HCT116 (cell line): Measurements from ENCODE around the gene NR2F1-AS1. TPM values are rescaled to one million over a fixed set of nuclear protein-coding genes. Genes with fewer than 3 reads are reported as not detected.

Experiments used
- ATAC-seq: fragments of 200-7000 bp; cut with Tn5 transposase; 2 replicates; pipeline ENCODE4 v1.9.1; 2020; ENCODE audit warnings: mild to moderate bottlenecking, moderate library complexity
- BruUV-seq: library from RNA; stranded (reverse); fragments of 400-500 nt; replicated peaks from 2 replicates; lab custom pipeline; 2021; lab: Mats Ljungman, UMichigan
- CTCF ChIA-PET: fragments of 300-600 bp; sonication (Branson Sonifier 250); formaldehyde crosslinking; loops from one replicate; lab custom pipeline; 2021; ENCODE audit warnings: antibody characterized with exemption; lab: Charles Lee
- POLR2A ChIA-PET: fragments of 300-600, 350-600 bp; sonication (Branson Sonifier 250); formaldehyde crosslinking; loops from one replicate; lab custom pipeline; 2021; ENCODE audit warnings: antibody characterized with exemption; lab: Charles Lee
- RAD21 ChIA-PET, 2 experiments: fragments of 300-600 bp; sonication (Branson Sonifier 250); formaldehyde crosslinking; loops; one replicate each; lab custom pipeline; 2023; ENCODE audit warnings: low total read pairs in 2 of 2; ENCODE audit not compliant: uncharacterized antibody in 2 of 2, unreplicated experiment in 2 of 2, low non-redundant PET in 1 of 2; lab: Charles Lee
- DNase-seq: peaks from one replicate; pipeline ENCODE4 v3.0.0-alpha.2; 2010; ENCODE audit warnings: low read depth, low spot score
- H2AFZ ChIP-seq: fragments of 200-600 bp; shearing (Covaris generic), sonication (generic); 2 replicates; pipeline ENCODE4 v1.6.1; 2017; ENCODE audit warnings: low read depth, mixed run types, mixed read lengths, antibody characterized with exemption, low read length; ENCODE audit not compliant: poor library complexity, severe bottlenecking
- H3K27ac ChIP-seq: 2 replicates; pipeline ENCODE4 v1.5.1; 2012; ENCODE audit warnings: low read depth, low read length
- H3K27me3 ChIP-seq: fragments of 200-600 bp; sonication (generic); 2 replicates; pipeline ENCODE4 v1.6.1; 2016; ENCODE audit warnings: mixed run types, low read length, mixed read lengths; ENCODE audit not compliant: insufficient read depth
- H3K36me3 ChIP-seq, 2 experiments: fragments of 200-500 bp in 1 of 2; fragments of 200-600 bp in 1 of 2; sonication (Bioruptor generic) in 1 of 2; sonication (generic) in 1 of 2; 2 replicates each; pipeline versions ENCODE4 v1.5.1 to v1.6.1; 2014 to 2016; ENCODE audit warnings: low read length in 2 of 2, inconsistent platforms in 1 of 2, mixed read lengths in 1 of 2, mixed run types in 1 of 2; ENCODE audit not compliant: insufficient read depth in 2 of 2, control insufficient read depth in 1 of 2
- H3K4me1 ChIP-seq, 2 experiments: fragments of 200-600 bp in 1 of 2; sonication (generic) in 1 of 2; 2 replicates each; pipeline versions ENCODE4 v1.5.1 to v1.6.1; 2012 to 2017; ENCODE audit warnings: low read length in 2 of 2, inconsistent platforms in 1 of 2, mild to moderate bottlenecking in 1 of 2, mixed read lengths in 1 of 2, mixed run types in 1 of 2, moderate library complexity in 1 of 2; ENCODE audit not compliant: insufficient read depth in 2 of 2, control insufficient read depth in 1 of 2
- H3K4me2 ChIP-seq: fragments of 200-600 bp; sonication (generic); 2 replicates; pipeline ENCODE4 v1.6.1; 2017; ENCODE audit warnings: mixed run types, low read length, mixed read lengths
- H3K4me3 ChIP-seq, 2 experiments: fragments of 200-600 bp in 1 of 2; sonication (generic) in 1 of 2; replicated peaks in 1 of 2; 2 replicates each; pipeline ENCODE4 v1.5.1; 2011 to 2016; ENCODE audit warnings: low read length in 2 of 2, control low read depth in 1 of 2, low read depth in 1 of 2, mild to moderate bottlenecking in 1 of 2, mixed read lengths in 1 of 2, mixed run types in 1 of 2
- H3K79me2 ChIP-seq: fragments of 200-600 bp; sonication (generic); 2 replicates; pipeline ENCODE4 v1.6.1; 2017; ENCODE audit warnings: mild to moderate bottlenecking, mixed run types, low read length, moderate library complexity, mixed read lengths; ENCODE audit not compliant: insufficient read depth
- H3K9ac ChIP-seq: fragments of 200-600 bp; sonication (generic); 2 replicates; pipeline ENCODE4 v1.6.1; 2016; ENCODE audit warnings: low read length, mixed read lengths
- H3K9me2 ChIP-seq: fragments of 200-600 bp; sonication (generic), shearing (Covaris generic); 2 replicates; pipeline ENCODE4 v1.6.1; 2017; ENCODE audit warnings: mixed run types, mild to moderate bottlenecking, moderate library complexity; ENCODE audit not compliant: insufficient read depth
- H3K9me3 ChIP-seq, 2 experiments: fragments of 200-500 bp in 1 of 2; fragments of 200-600 bp in 1 of 2; sonication (Bioruptor generic) in 1 of 2; sonication (generic) in 1 of 2; 2 replicates each; pipeline ENCODE4 v1.6.1; 2014 to 2017; ENCODE audit warnings: low read length in 2 of 2, mixed read lengths in 2 of 2, inconsistent platforms in 1 of 2, low read depth in 1 of 2, mild to moderate bottlenecking in 1 of 2, mixed run types in 1 of 2, moderate library complexity in 1 of 2; ENCODE audit not compliant: control insufficient read depth in 1 of 2, insufficient read depth in 1 of 2
- H4K20me1 ChIP-seq: fragments of 200-600 bp; sonication (generic), shearing (Covaris generic); 2 replicates; pipeline ENCODE4 v1.6.1; 2017; ENCODE audit warnings: mixed run types, mild to moderate bottlenecking, moderate library complexity; ENCODE audit not compliant: insufficient read depth
- CBX3 ChIP-seq: IDR thresholded peaks from 2 replicates; pipeline ENCODE4 v1.6.1; 2012; ENCODE audit warnings: low read depth
- CEBPB ChIP-seq: IDR thresholded peaks from 2 replicates; pipeline ENCODE4 v1.6.1; 2012; ENCODE audit warnings: low read depth
- EGR1 ChIP-seq: IDR thresholded peaks from 2 replicates; pipeline ENCODE4 v1.6.1; 2012; ENCODE audit warnings: low read depth
- EZH2 ChIP-seq: fragments of 200-600 bp; sonication (generic); IDR thresholded peaks from 2 replicates; pipeline ENCODE4 v1.6.1; 2017; ENCODE audit warnings: antibody characterized with exemption, mixed run types
- EZH2phosphoT487 ChIP-seq: fragments of 200-600 bp; IDR thresholded peaks from 2 replicates; pipeline ENCODE4 v1.6.1; 2018; ENCODE audit warnings: antibody characterized with exemption, borderline replicate concordance
- FOSL1 ChIP-seq: IDR thresholded peaks from 2 replicates; pipeline ENCODE4 v1.6.1; 2012; ENCODE audit warnings: low read depth
- POLR2AphosphoS5 ChIP-seq: IDR thresholded peaks from 2 replicates; pipeline ENCODE4 v1.6.1; 2011; ENCODE audit warnings: mild to moderate bottlenecking, low read depth, low read length, moderate library complexity
- RAD21 ChIP-seq: IDR thresholded peaks from 2 replicates; pipeline ENCODE4 v1.6.1; 2012; ENCODE audit warnings: low read depth, mild to moderate bottlenecking
- SIN3A ChIP-seq: IDR thresholded peaks from 2 replicates; pipeline ENCODE4 v1.6.1; 2012; ENCODE audit warnings: low read depth
- SP1 ChIP-seq: IDR thresholded peaks from 2 replicates; pipeline ENCODE4 v1.6.1; 2012; ENCODE audit warnings: low read depth
- TCF7L2 ChIP-seq: IDR thresholded peaks from 2 replicates; pipeline ENCODE4 v1.7.0; 2011; ENCODE audit warnings: borderline replicate concordance, inconsistent platforms; ENCODE audit not compliant: insufficient read depth, insufficient read length; ENCODE audit errors: extremely low read depth
- YY1 ChIP-seq: IDR thresholded peaks from 2 replicates; pipeline ENCODE4 v1.6.1; 2011; ENCODE audit warnings: low read length, low read depth, moderate library complexity, mild to moderate bottlenecking; ENCODE audit not compliant: insufficient replicate concordance; ENCODE audit errors: extremely low read depth
- ZFX ChIP-seq: fragments of 450-650 bp; IDR thresholded peaks from 2 replicates; pipeline ENCODE4 v1.6.1; 2017
- ZNF274 ChIP-seq: fragments of 200-500 bp; sonication (Bioruptor generic); IDR thresholded peaks from 2 replicates; pipeline ENCODE4 v1.6.1; 2014; ENCODE audit warnings: mild to moderate bottlenecking, low read depth, low read length, inconsistent platforms
- intact Hi-C: fragments of 100-400 bp; cut with micrococcal nuclease; formaldehyde crosslinking; loops from 2 replicates; pipeline ENCODE4 v1.10.0; 2022
- total RNA-seq: library from RNA; stranded (reverse); gene quantifications from one replicate; pipeline ENCODE4 v1.2.1, GENCODE V29; 2021; ENCODE audit not compliant: unreplicated experiment
- TF ChIP-seq, protein P1 (sequence below): IDR thresholded peaks from 2 replicates; pipeline ENCODE4 v1.6.1; 2012; ENCODE audit warnings: low read depth
- TF ChIP-seq, protein P2 (sequence below): IDR thresholded peaks from 2 replicates; pipeline ENCODE4 v1.6.1; 2012
- TF ChIP-seq, protein P3 (sequence below): IDR thresholded peaks from 2 replicates; pipeline ENCODE4 v1.6.1; 2012
- TF ChIP-seq, protein P4 (sequence below): IDR thresholded peaks from 2 replicates; pipeline ENCODE4 v1.6.1; 2011; ENCODE audit warnings: mild to moderate bottlenecking, low read length, moderate library complexity; ENCODE audit not compliant: insufficient replicate concordance; ENCODE audit errors: extremely low read depth

The NR2F1-AS1 gene
- total RNA-seq, 1 experiment from 2014 or later, result 20.1 TPM

DNA sequence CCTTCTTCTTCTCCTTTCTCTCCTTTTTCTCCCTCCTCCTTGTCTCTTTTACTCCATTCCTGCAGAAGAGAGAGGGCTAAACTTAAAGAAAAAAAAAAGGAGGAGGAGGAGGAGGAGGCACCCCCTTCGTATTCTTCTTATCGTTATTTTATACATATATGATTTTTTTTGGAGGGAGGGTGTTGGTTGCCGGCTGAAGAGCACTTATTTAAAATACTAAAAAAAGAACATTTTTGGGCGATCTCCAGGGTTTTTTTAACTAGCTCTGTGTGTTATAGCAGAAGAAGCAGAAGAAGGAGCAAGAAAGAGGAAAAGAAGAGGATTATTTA, 2.4 kb upstream of the NR2F1-AS1 start (continued):
- TF ChIP-seq TCF7L2 (no peak), ZFX (no peak)

DNA sequence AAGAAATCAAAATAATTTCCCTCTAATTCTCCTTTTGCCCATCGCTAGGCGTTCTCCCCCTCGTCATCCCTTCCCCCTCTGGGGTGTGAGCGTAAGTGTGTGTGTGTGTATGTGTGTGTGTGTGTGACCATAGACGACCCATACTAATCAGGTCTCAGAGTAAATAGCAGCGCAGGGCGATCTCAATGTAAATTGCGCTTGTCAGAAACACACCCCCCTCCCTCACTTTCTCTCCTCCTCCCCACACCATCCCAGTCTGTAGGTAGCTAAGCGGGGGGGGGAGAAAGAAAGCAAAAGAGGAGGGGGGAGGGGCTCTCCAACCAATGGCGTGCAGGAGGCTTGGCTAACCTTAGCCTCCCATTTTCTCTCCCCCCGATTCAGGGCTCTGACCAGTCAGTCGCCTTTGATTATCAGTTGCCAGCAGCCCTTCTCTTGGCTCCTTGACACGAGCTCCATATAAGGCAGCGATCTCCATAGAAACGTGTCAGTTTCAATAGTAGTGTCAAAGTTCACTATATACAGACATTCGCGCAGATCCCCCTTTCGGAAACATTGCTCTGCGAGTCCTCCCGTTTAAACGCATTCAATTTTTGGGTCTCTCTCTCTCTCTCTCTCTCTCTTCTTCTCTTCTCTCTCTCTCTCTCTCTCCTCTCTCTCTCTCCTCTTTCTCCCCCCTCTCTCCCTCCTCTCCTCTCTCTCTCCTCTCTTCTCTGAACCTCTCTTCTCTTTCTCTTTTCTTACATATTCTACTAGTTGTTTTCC, 1.8 kb upstream of the NR2F1-AS1 start, which contains the start of gene NR2F1:
TSS of gene NR2F1 (plus strand) at position 546 of the 762 bp plus-strand sequence. CDS start 1,802 bp downstream, outside the sequence.
- peak within 1 kb of the TSS; percentile 99 for H3K27ac ChIP-seq
- RAD21 ChIA-PET, result interaction anchor here (0.6 to 1.9 kb wide), 7 partner anchors 19 to 1212 kb away, joined by 3 to 13 read pairs (median 3); no protein-coding TSS in a partner anchor
- peak within 1 kb of the TSS; percentile 18 for H2AFZ ChIP-seq
- no peaks in the 10 kb centered on the region for H3K9me3 ChIP-seq
- POLR2A ChIA-PET, result interaction anchor here (0.6 to 1.2 kb wide), 15 partner anchors 9 to 696 kb away, joined by 3 to 11 read pairs (median 4); no protein-coding TSS in a partner anchor
- peak within 1 kb of the TSS; percentile 98 for H3K4me2 ChIP-seq
- DNase-seq (peak; percentile 98), ATAC-seq (peak; percentile 55)
- BruUV-seq, result no TSS peak
- CTCF ChIA-PET, result interaction anchor here (0.6 to 1.5 kb wide), 4 partner anchors 12 to 331 kb away, joined by 3 to 27 read pairs (median 4); no protein-coding TSS in a partner anchor
- peak within 1 kb of the TSS; percentile 66 for H3K9ac ChIP-seq
- peaks cover 20 to 33% of the 10 kb centered on the region in 2 experiments for H3K4me1 ChIP-seq
- H3K4me3 ChIP-seq, result peak within 1 kb of the TSS; percentile 70 to 85
- peaks cover 0 to 13% of the 10 kb centered on the region in 2 experiments; a peak in 1 of 4 replicates for H3K36me3 ChIP-seq
- H3K9me2 ChIP-seq, result no peaks in the 10 kb centered on the region
- no peaks in the 10 kb centered on the region for H3K27me3 ChIP-seq
- no peaks in the 10 kb centered on the region for H4K20me1 ChIP-seq
- H3K79me2 ChIP-seq, result peaks cover 18% of the 10 kb centered on the region
- intact Hi-C loops, result loop anchor here (1.0 to 10.0 kb wide), 7 partner anchors 218 to 1312 kb away; no protein-coding TSS in a partner anchor
- TF ChIP-seq SP1 (peak; percentile 82), TCF7L2 (peak; percentile 34), POLR2AphosphoS5 (peak; percentile 90), EGR1 (peak; percentile 35; the same call in 1 of the 2 replicates), ZFX (no peak), SIN3A (peak; percentile 64), YY1 (peak; percentile 54), ZNF274 (no peak), CBX3 (peak; percentile 80), CEBPB (no peak), EZH2 (no peak), FOSL1 (no peak), RAD21 (no peak; the same call in 1 of the 2 replicates), EZH2phosphoT487 (no peak)
- TF ChIP-seq, protein P1, sequence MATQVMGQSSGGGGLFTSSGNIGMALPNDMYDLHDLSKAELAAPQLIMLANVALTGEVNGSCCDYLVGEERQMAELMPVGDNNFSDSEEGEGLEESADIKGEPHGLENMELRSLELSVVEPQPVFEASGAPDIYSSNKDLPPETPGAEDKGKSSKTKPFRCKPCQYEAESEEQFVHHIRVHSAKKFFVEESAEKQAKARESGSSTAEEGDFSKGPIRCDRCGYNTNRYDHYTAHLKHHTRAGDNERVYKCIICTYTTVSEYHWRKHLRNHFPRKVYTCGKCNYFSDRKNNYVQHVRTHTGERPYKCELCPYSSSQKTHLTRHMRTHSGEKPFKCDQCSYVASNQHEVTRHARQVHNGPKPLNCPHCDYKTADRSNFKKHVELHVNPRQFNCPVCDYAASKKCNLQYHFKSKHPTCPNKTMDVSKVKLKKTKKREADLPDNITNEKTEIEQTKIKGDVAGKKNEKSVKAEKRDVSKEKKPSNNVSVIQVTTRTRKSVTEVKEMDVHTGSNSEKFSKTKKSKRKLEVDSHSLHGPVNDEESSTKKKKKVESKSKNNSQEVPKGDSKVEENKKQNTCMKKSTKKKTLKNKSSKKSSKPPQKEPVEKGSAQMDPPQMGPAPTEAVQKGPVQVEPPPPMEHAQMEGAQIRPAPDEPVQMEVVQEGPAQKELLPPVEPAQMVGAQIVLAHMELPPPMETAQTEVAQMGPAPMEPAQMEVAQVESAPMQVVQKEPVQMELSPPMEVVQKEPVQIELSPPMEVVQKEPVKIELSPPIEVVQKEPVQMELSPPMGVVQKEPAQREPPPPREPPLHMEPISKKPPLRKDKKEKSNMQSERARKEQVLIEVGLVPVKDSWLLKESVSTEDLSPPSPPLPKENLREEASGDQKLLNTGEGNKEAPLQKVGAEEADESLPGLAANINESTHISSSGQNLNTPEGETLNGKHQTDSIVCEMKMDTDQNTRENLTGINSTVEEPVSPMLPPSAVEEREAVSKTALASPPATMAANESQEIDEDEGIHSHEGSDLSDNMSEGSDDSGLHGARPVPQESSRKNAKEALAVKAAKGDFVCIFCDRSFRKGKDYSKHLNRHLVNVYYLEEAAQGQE, result no peak
- TF ChIP-seq, protein P2, sequence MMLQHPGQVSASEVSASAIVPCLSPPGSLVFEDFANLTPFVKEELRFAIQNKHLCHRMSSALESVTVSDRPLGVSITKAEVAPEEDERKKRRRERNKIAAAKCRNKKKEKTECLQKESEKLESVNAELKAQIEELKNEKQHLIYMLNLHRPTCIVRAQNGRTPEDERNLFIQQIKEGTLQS, result no peak
- TF ChIP-seq, protein P3, sequence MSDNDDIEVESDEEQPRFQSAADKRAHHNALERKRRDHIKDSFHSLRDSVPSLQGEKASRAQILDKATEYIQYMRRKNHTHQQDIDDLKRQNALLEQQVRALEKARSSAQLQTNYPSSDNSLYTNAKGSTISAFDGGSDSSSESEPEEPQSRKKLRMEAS, result 0 out of 2 replicates have a peak, but pooled peaks have one; percentile 11
- TF ChIP-seq, protein P4, sequence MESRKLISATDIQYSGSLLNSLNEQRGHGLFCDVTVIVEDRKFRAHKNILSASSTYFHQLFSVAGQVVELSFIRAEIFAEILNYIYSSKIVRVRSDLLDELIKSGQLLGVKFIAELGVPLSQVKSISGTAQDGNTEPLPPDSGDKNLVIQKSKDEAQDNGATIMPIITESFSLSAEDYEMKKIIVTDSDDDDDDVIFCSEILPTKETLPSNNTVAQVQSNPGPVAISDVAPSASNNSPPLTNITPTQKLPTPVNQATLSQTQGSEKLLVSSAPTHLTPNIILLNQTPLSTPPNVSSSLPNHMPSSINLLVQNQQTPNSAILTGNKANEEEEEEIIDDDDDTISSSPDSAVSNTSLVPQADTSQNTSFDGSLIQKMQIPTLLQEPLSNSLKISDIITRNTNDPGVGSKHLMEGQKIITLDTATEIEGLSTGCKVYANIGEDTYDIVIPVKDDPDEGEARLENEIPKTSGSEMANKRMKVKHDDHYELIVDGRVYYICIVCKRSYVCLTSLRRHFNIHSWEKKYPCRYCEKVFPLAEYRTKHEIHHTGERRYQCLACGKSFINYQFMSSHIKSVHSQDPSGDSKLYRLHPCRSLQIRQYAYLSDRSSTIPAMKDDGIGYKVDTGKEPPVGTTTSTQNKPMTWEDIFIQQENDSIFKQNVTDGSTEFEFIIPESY, result peak; percentile 51
